Osteoblast (primary cell): Measurements from ENCODE around the gene ILK. TPM values are rescaled to one million over a fixed set of nuclear protein-coding genes. Genes with fewer than 3 reads are reported as not detected.

ENCODE experiments used
- DNase-seq: peaks from one replicate; pipeline ENCODE4 v3.0.0; 2011; ENCODE audit warnings: low spot score, mixed read lengths; ENCODE audit not compliant: insufficient read length; ENCODE audit errors: missing footprints
- H2AFZ ChIP-seq: 2 replicates; pipeline ENCODE4 v1.6.0; 2011; ENCODE audit warnings: mild to moderate bottlenecking, low read length
- H3K27ac ChIP-seq: 2 replicates; pipeline ENCODE4 v1.5.1; 2011; ENCODE audit warnings: mild to moderate bottlenecking, low read depth, low read length, moderate library complexity
- H3K27me3 ChIP-seq: 2 replicates; pipeline ENCODE4 v1.6.0; 2012; ENCODE audit warnings: mild to moderate bottlenecking, control low read depth, inconsistent platforms, low read length, moderate library complexity; ENCODE audit not compliant: insufficient read depth
- H3K36me3 ChIP-seq: 2 replicates; pipeline ENCODE4 v1.5.1; 2011; ENCODE audit warnings: mild to moderate bottlenecking, low read length, control low read depth, moderate library complexity; ENCODE audit not compliant: insufficient read depth
- H3K4me1 ChIP-seq: 2 replicates; pipeline ENCODE4 v1.5.1; 2011; ENCODE audit warnings: mild to moderate bottlenecking, low read length, control low read depth, moderate library complexity; ENCODE audit not compliant: insufficient read depth
- H3K4me2 ChIP-seq: 2 replicates; pipeline ENCODE4 v1.6.0; 2011; ENCODE audit warnings: mild to moderate bottlenecking, low read length; ENCODE audit not compliant: insufficient read depth
- H3K4me3 ChIP-seq: fragments of 200-600 bp; sonication (generic); 3 replicates; pipeline ENCODE4 v1.5.1; 2012; ENCODE audit warnings: mild to moderate bottlenecking, low read length, inconsistent platforms; ENCODE audit not compliant: insufficient read depth
- H3K79me2 ChIP-seq: 2 replicates; pipeline ENCODE4 v1.6.0; 2012; ENCODE audit warnings: mild to moderate bottlenecking, low read length, control low read depth, inconsistent platforms; ENCODE audit not compliant: insufficient read depth
- H3K9me3 ChIP-seq: 2 replicates; pipeline ENCODE4 v1.5.1; 2011; ENCODE audit warnings: low read depth, low read length, control low read depth
- H4K20me1 ChIP-seq: 2 replicates; pipeline ENCODE4 v1.6.0; 2012; ENCODE audit warnings: mild to moderate bottlenecking, low read length, control low read depth; ENCODE audit not compliant: insufficient read depth
- total RNA-seq: library from RNA; depleted of rRNA; stranded (reverse); fragments of >200 nt; gene quantifications from 2 replicates; pipeline ENCODE4 v1.2.3, GENCODE V29; 2012
- TF ChIP-seq, protein P1 (sequence below): IDR thresholded peaks from 2 replicates; pipeline ENCODE4 v1.5.1; 2011; ENCODE audit warnings: mild to moderate bottlenecking, low read depth, low read length, moderate library complexity; ENCODE audit errors: extremely low read depth

ILK gene
- total RNA-seq, 1 donor, result 176 TPM

DNA sequence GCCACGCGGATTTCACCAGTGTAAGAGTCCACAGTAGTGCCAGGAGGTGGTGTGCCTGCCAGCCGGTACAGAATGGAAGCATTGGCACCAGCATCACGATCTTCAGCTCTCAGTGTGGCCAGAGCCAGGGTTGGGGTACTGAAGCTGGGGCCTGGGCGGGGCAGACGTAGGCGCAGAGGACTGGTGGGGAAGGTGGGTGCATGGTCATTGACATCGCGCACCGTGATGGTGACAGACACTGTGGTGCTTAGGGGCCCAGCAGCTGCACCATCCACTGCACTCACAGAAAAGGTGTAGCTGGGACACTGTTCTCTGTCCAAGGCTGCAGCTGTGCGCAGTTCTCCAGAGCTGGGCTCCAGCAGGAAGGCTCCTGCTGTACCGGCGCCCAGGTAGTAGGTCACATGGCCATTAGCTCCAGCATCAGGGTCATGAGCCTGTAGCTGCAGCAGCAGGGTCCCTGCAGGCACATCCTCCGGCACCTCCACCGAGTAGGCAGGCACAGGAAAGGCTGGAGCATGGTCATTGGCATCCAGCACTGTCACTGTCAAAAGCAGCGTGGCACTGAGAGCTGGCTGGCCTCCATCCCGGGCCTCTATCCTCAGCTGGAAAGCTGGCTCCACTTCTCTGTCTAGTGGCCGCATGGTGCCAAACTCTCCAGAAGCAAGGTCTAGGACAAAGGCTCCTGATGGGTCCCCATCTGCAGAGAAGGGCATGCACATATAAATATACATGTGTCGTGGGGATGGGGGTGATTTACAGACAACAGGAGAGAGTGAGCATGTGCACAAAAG lies 23.6 kb downstream of the ILK start:
- Histone ChIP-seq H3K27me3 (no peaks in the 10 kb centered on the region), H3K79me2 (no peaks in the 10 kb centered on the region), H3K36me3 (no peaks in the 10 kb centered on the region), H3K27ac (no peak overlapping the region), H2AFZ (no peak overlapping the region), H3K4me1 (no peaks in the 10 kb centered on the region), H3K4me3 (no peak overlapping the region), H3K9me3 (no peaks in the 10 kb centered on the region), H4K20me1 (no peaks in the 10 kb centered on the region), H3K4me2 (no peak overlapping the region)
- TF ChIP-seq, protein P1, sequence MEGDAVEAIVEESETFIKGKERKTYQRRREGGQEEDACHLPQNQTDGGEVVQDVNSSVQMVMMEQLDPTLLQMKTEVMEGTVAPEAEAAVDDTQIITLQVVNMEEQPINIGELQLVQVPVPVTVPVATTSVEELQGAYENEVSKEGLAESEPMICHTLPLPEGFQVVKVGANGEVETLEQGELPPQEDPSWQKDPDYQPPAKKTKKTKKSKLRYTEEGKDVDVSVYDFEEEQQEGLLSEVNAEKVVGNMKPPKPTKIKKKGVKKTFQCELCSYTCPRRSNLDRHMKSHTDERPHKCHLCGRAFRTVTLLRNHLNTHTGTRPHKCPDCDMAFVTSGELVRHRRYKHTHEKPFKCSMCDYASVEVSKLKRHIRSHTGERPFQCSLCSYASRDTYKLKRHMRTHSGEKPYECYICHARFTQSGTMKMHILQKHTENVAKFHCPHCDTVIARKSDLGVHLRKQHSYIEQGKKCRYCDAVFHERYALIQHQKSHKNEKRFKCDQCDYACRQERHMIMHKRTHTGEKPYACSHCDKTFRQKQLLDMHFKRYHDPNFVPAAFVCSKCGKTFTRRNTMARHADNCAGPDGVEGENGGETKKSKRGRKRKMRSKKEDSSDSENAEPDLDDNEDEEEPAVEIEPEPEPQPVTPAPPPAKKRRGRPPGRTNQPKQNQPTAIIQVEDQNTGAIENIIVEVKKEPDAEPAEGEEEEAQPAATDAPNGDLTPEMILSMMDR, result no peak
- DNase-seq, result peak; percentile 92

DNA sequence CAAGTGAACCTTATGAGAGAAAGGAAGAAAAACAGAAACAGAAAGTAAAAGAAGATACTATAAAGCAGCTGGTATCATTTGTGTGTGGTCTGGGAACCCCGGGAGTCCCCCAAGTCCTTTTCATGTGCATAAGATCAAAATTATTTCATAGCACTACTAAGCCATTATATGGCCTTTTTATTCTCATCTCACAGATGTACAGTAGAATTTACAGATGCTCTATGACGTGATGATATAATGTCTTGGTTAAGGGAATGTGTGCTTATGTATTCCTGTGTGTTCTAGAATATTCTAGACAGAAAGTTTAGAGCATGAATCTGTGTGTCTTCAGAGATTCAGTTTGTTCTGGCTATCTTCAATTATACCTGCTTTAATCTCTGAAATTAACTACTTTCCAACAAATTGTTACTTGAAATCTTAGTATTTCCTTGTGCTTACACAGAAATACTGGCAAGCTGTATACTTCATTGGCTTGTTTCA lies 24.2 kb downstream of the ILK start:
- no peaks in the 10 kb centered on the region for H3K36me3 ChIP-seq
- no peak overlapping the region for H3K4me3 ChIP-seq
- H3K4me1 ChIP-seq, result no peaks in the 10 kb centered on the region
- no peaks in the 10 kb centered on the region for H4K20me1 ChIP-seq
- H3K4me2 ChIP-seq, result no peak overlapping the region
- H2AFZ ChIP-seq, result no peak overlapping the region
- no peaks in the 10 kb centered on the region for H3K27me3 ChIP-seq
- no peaks in the 10 kb centered on the region for H3K9me3 ChIP-seq
- H3K27ac ChIP-seq, result no peak overlapping the region
- no peak for DNase-seq
- TF ChIP-seq, protein P1, result no peak
- no peaks in the 10 kb centered on the region for H3K79me2 ChIP-seq

DNA sequence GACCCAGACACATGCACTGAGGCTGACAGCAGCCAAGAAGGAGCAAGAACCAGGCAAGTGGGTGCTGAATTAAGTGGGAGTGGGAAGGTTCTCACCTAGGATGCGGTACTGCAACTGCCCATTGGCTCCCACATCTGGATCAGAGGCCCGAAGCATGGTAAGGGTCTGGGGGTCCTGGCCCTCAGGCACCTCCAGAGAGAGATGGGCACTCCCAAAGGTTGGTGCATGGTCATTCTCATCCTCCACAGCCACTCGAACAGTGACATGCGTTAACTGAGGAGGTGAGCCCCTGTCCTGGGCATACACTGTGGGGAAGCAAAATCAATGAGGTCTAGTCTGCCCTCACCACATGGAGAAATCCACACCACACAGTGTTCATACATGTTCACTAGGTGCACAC lies 25.0 kb downstream of the ILK start:
- no peaks in the 10 kb centered on the region for H3K9me3 ChIP-seq
- H2AFZ ChIP-seq, result no peak overlapping the region
- no peak overlapping the region for H3K27ac ChIP-seq
- no peak overlapping the region for H3K4me2 ChIP-seq
- TF ChIP-seq, protein P1, result no peak
- H3K36me3 ChIP-seq, result no peaks in the 10 kb centered on the region
- DNase-seq, result no peak
- H3K4me3 ChIP-seq, result no peak overlapping the region
- no peaks in the 10 kb centered on the region for H3K4me1 ChIP-seq
- H3K27me3 ChIP-seq, result no peaks in the 10 kb centered on the region
- H4K20me1 ChIP-seq, result no peaks in the 10 kb centered on the region
- H3K79me2 ChIP-seq, result no peaks in the 10 kb centered on the region

DNA sequence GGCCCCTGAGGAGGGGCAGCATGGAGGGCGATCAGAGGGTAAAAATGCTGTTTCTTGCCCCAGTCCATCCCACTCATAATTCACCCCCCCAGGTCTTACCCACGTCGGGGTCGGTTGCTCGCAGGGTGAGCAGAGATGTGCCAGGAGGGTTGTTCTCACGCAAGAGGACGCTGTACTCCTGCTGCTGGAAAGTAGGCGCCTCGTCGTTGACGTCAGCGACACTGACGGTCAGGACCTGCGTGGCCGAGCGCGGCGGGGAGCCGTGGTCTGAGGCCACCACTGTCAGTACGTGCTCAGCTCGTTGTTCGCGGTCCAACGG lies 26.0 kb downstream of the ILK start:
- no peaks in the 10 kb centered on the region for H4K20me1 ChIP-seq
- no peak overlapping the region for H3K4me2 ChIP-seq
- no peaks in the 10 kb centered on the region for H3K9me3 ChIP-seq
- H3K36me3 ChIP-seq, result no peaks in the 10 kb centered on the region
- H3K4me1 ChIP-seq, result no peaks in the 10 kb centered on the region
- H2AFZ ChIP-seq, result no peak overlapping the region
- TF ChIP-seq, protein P1, result no peak
- no peak for DNase-seq
- no peaks in the 10 kb centered on the region for H3K27me3 ChIP-seq
- no peak overlapping the region for H3K27ac ChIP-seq
- H3K4me3 ChIP-seq, result no peak overlapping the region
- H3K79me2 ChIP-seq, result no peaks in the 10 kb centered on the region
